GM18519 (cell line): ENCODE measurements around the gene RHPN2.
"Not testable (repeated sequence)": the region's sequence is repeated elsewhere in the genome, so short reads cannot be mapped to it uniquely, and the experiment has no call there.

Source experiments
- ATAC-seq: cut with Tn5 transposase; IDR thresholded peaks from one replicate; pipeline ENCODE4 v1.9.1; 2021; ENCODE audit warnings: mild to moderate bottlenecking, moderate library complexity; ENCODE audit not compliant: unreplicated experiment, low FRiP score

Gene RHPN2

GRCh38 chr19:33067121-33067520, 2.4 kb upstream of the RHPN2 start:
- no peak for ATAC-seq

- no peak for ATAC-seq
These were observed 1.9 kb upstream of the RHPN2 start for GRCh38 chr19:33066543-33066942.

- ATAC-seq: no peak
These were observed 263 bp downstream of the RHPN2 start for GRCh38 chr19:33064458-33064791.

GRCh38 chr19:33063753-33064457, 783 bp downstream of the RHPN2 start:
- no peak for ATAC-seq

- ATAC-seq: no peak
These were observed 1.3 kb downstream of the RHPN2 start for GRCh38 chr19:33063356-33063752.

- no peak for ATAC-seq
These were observed 1.8 kb downstream of the RHPN2 start for GRCh38 chr19:33062902-33063301.

- no peak for ATAC-seq
These were observed 4.1 kb downstream of the RHPN2 start for GRCh38 chr19:33060586-33060985.

- ATAC-seq: no peak
These were observed 9.0 kb downstream of the RHPN2 start for GRCh38 chr19:33055718-33056117.

GRCh38 chr19:33054623-33055022, 10.1 kb downstream of the RHPN2 start:
- no peak for ATAC-seq

- ATAC-seq: no peak
These were observed 12.2 kb downstream of the RHPN2 start for GRCh38 chr19:33052352-33052972.

GRCh38 chr19:33050110-33050509, 14.6 kb downstream of the RHPN2 start:
- ATAC-seq: no peak

GRCh38 chr19:33048806-33049676, 15.6 kb downstream of the RHPN2 start:
- ATAC-seq: no peak

- no peak for ATAC-seq
These were observed 17.3 kb downstream of the RHPN2 start for GRCh38 chr19:33047422-33047821.

GRCh38 chr19:33041828-33042160, 22.9 kb downstream of the RHPN2 start:
- ATAC-seq: not testable (repeated sequence)

- no peak for ATAC-seq
These were observed 23.5 kb downstream of the RHPN2 start for GRCh38 chr19:33040994-33041827.

- no peak for ATAC-seq
These were observed 24.9 kb downstream of the RHPN2 start for GRCh38 chr19:33039815-33040214.

GRCh38 chr19:33039108-33039599, 25.5 kb downstream of the RHPN2 start:
- no peak for ATAC-seq

GRCh38 chr19:33037168-33038025, 27.3 kb downstream of the RHPN2 start:
- not testable (repeated sequence) for ATAC-seq

GRCh38 chr19:33036370-33037167, 28.1 kb downstream of the RHPN2 start:
- ATAC-seq: not testable (repeated sequence)
